ENCODE data around the gene PTGER4.

PTGER4 gene

DNA sequence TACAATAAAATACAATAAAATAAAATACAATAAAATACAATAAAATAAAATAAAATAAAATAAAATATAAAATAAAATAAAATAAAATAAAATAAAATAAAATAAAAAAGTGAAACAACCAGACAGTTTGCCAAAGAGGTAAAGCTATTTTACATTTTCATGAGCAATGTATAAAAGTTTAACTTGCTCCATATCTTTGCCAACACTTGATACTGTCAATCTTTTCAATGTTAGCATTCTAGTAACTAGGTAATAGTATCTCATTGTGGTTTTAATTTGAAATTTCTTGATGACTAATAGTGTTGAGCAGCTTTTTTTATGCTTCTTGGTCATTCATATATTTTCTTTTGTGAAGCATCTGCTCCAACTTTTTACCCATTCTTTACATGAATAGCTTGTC, 58.8 kb downstream of the PTGER4 start:
- H3K4me3 ChIP-seq (ENCODE audit: low read depth, low read length) = no peak overlapping the region
- TF ChIP-seq, protein P1, sequence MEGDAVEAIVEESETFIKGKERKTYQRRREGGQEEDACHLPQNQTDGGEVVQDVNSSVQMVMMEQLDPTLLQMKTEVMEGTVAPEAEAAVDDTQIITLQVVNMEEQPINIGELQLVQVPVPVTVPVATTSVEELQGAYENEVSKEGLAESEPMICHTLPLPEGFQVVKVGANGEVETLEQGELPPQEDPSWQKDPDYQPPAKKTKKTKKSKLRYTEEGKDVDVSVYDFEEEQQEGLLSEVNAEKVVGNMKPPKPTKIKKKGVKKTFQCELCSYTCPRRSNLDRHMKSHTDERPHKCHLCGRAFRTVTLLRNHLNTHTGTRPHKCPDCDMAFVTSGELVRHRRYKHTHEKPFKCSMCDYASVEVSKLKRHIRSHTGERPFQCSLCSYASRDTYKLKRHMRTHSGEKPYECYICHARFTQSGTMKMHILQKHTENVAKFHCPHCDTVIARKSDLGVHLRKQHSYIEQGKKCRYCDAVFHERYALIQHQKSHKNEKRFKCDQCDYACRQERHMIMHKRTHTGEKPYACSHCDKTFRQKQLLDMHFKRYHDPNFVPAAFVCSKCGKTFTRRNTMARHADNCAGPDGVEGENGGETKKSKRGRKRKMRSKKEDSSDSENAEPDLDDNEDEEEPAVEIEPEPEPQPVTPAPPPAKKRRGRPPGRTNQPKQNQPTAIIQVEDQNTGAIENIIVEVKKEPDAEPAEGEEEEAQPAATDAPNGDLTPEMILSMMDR (IDR thresholded peaks at IDR 0.05; ENCODE audit: low read depth, low read length) = no peak
